Cardiac septum (tissue), 1 donor: ENCODE data around the gene ABHD15. TPM values are rescaled to one million over a fixed set of nuclear protein-coding genes. Genes with fewer than 3 reads are reported as not detected.

Experiments used
- DNase-seq: peaks from one replicate; pipeline ENCODE4 v3.0.0-alpha.2; 2020; ENCODE audit warnings: low spot score
- intact Hi-C: fragments of 100-400 bp; cut with DNase I; formaldehyde crosslinking; loops from one replicate; pipeline ENCODE4 v1.14.0; 2022
- total RNA-seq: library from RNA; stranded (reverse); fragmentation: NEBNext Ultra II Directional; extraction: Animal tissue kit (Norgen Biotek cat#: 25700); gene quantifications from one replicate; pipeline ENCODE4 v1.2.1, GENCODE V29; 2021
- donor health status: DM: no; HTN: no; CAD: no.

Gene ABHD15
- total RNA-seq, 1 donor from 2014 or later = 5.8 TPM

- no peak for DNase-seq
- intact Hi-C loops = no loop called here
Observed at GRCh38 chr17:29585080-29585751, 18.4 kb upstream of the ABHD15 start.

- no peak for DNase-seq
Observed at GRCh38 chr17:29584452-29585079, 17.7 kb upstream of the ABHD15 start.

GRCh38 chr17:29583324-29584248 is 16.7 kb upstream of the ABHD15 start:
- DNase-seq = no peak
- intact Hi-C loops = loop anchor here (5.0 kb wide), 1 partner anchor 349 kb away; the partner anchor contains the start of gene SSH2

More at GRCh38 chr17:29584452-29585079, 17.7 kb upstream of the ABHD15 start:
- intact Hi-C loops = loop anchor here (5.0 kb wide), 1 partner anchor 348 kb away; the partner anchor contains the start of gene SSH2

- intact Hi-C loops = loop anchor here (5.0 kb wide), 1 partner anchor 350 kb away; the partner anchor contains the start of gene SSH2
- no peak for DNase-seq
Observed at GRCh38 chr17:29582772-29583171, 15.9 kb upstream of the ABHD15 start.

GRCh38 chr17:29582254-29582765 is 15.5 kb upstream of the ABHD15 start:
- intact Hi-C loops = loop anchor here (5.0 kb wide), 1 partner anchor 350 kb away; the partner anchor contains the start of gene SSH2
- no peak for DNase-seq

- no peak for DNase-seq
- intact Hi-C loops = loop anchor here (5.0 kb wide), 1 partner anchor 351 kb away; the partner anchor contains the start of gene SSH2
Observed at GRCh38 chr17:29581583-29582253, 14.9 kb upstream of the ABHD15 start.

GRCh38 chr17:29579866-29580771 is 13.3 kb upstream of the ABHD15 start:
- intact Hi-C loops = loop anchor here (5.0 kb wide), 2 partner anchors 32 to 352 kb away; partner anchors contain the start of gene SSH2
- DNase-seq = peak; percentile 90

GRCh38 chr17:29578626-29579485 is 12.0 kb upstream of the ABHD15 start:
- DNase-seq = no peak
- intact Hi-C loops = loop anchor here (5.0 kb wide), 1 partner anchor 33 kb away; no protein-coding TSS in a partner anchor

GRCh38 chr17:29577385-29578211 is 10.8 kb upstream of the ABHD15 start:
- intact Hi-C loops = loop anchor here (5.0 kb wide), 1 partner anchor 35 kb away; no protein-coding TSS in a partner anchor
- no peak for DNase-seq

GRCh38 chr17:29577001-29577370 is 10.1 kb upstream of the ABHD15 start:
- no peak for DNase-seq
- intact Hi-C loops = loop anchor here (5.0 kb wide), 1 partner anchor 35 kb away; no protein-coding TSS in a partner anchor

GRCh38 chr17:29576214-29577000 is 9.6 kb upstream of the ABHD15 start:
- intact Hi-C loops = loop anchor here (5.0 kb wide), 1 partner anchor 36 kb away; no protein-coding TSS in a partner anchor
- no peak for DNase-seq

GRCh38 chr17:29575511-29576213 is 8.8 kb upstream of the ABHD15 start:
- DNase-seq = no peak
- intact Hi-C loops = loop anchor here (5.0 kb wide), 1 partner anchor 37 kb away; no protein-coding TSS in a partner anchor

- intact Hi-C loops = loop anchor here (5.0 kb wide), 1 partner anchor 37 kb away; no protein-coding TSS in a partner anchor
- no peak for DNase-seq
Observed at GRCh38 chr17:29574732-29575510, 8.1 kb upstream of the ABHD15 start.
